Ishikawa (cell line): ENCODE measurements around the gene SDC4.

ENCODE experiments used
- EGR1 ChIP-seq: IDR thresholded peaks from 2 replicates; pipeline ENCODE4 v1.6.1; 2012
- EP300 ChIP-seq: IDR thresholded peaks from 2 replicates; pipeline ENCODE4 v1.6.1; 2012; ENCODE audit warnings: borderline replicate concordance
- MAX ChIP-seq: IDR thresholded peaks from 2 replicates; pipeline ENCODE4 v1.6.1; 2012
- RAD21 ChIP-seq: IDR thresholded peaks from 2 replicates; pipeline ENCODE4 v1.6.1; 2012; ENCODE audit warnings: low read depth
- REST ChIP-seq: IDR thresholded peaks from 2 replicates; pipeline ENCODE4 v1.6.1; 2012; ENCODE audit warnings: low read depth, mild to moderate bottlenecking
- TAF1 ChIP-seq: IDR thresholded peaks from 2 replicates; pipeline ENCODE4 v1.6.1; 2012; ENCODE audit warnings: low read depth, mild to moderate bottlenecking
- USF1 ChIP-seq: IDR thresholded peaks from 2 replicates; pipeline ENCODE4 v1.6.1; 2012

DNA sequence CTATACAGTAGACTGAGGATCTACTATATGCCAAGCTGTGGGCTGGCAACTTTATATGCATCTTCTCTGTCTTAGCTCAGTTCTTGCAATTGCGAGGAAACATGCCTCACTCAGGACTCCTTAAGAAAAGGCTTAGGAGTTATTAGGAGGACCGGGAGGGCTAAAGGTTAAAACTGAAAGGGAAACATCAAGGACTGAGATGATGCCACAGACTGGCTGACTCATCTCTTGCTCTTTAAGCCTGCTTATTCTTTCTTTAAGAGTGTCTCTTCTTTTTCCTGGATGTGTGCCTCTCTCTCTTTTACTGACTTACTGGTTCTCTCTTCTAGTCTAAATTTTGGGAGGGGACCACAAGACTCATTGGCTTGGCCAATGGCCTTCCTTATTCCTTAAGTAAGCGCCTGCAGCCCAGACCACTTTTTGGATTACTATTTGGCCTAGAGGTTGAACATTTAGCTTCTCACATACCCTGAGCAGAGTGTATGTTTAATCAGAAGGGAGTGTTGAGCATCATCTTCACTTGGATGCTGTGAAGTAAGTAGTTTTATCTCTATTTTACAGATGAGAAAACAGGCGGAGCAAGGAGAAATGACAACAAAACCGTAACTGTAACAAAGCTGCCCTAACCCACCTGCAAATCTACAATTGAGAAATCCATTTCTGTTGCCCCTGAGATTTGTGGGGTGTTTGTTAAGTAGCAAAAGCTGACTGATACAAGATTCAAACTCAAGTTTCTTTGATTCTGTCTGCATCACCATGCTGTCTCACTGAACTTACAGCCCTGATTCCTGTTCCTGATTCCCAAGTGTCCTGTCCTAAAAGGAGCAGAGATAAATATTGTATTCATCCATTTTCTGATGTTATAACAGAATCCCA, 7.2 kb upstream of the SDC4 start:
- TF ChIP-seq RAD21, result no peak
- no peak for TF ChIP-seq TAF1
- no peak for TF ChIP-seq EP300
- TF ChIP-seq MAX, result no peak
- TF ChIP-seq REST, result no peak
- no peak for TF ChIP-seq EGR1
- TF ChIP-seq USF1, result no peak
